ENCODE data around the gene MAN1A2. TPM values are rescaled to one million over a fixed set of nuclear protein-coding genes. Genes with fewer than 3 reads are reported as not detected.

Gene MAN1A2
- total RNA-seq, 1 experiment from 2014 or later: 38.1 TPM

DNA sequence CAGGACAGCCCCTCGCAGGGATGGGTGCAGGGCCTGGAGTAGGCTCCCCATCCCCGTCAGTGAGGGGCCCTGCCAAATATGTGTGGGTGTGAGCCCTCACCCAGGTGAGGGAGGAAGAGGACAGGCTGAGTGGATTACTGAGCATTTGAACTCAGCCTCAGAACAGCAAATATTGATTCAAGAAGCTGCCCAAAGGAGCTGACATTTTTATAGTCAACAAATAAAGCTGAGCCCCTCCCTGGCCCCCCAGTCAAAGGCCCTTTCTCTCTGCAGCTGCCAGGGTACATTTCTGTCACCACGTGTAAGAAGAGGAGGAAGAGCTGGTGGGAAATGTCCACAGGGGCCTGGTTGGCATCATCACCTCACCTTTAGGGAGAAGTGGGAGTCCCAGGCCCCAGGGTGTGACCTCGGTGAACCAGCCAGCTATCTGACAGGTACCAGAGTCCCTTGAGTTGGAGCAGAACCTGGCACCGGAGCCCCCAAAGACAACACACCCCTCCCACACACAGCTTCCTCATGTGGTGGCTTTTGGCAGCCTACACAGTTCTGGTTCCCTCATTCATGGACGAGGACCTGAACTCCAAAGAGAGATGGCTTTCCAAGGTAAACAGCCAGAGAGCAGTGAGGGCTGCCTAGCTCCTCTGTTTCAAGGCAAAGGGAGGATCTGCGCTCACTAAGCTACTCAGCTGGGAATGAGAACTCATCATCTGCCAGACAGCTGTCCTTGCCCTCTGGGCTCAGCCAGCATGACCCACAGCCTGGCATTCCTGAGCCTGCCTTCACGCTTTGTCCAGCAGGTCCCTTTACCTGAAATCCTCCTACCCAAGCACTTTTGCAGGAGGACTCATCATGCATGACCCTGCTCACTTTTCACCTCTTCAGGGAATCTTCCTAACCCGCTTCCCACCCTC lies 195.6 kb downstream of the MAN1A2 start:
- no TSS peak for BruUV-seq (replicated peaks)
- H3K9ac ChIP-seq (ENCODE audit: low read length): no peak overlapping the region
- no peaks in the 10 kb centered on the region for H4K20me1 ChIP-seq (ENCODE audit: insufficient read depth)
- H3K9me2 ChIP-seq (ENCODE audit: insufficient read depth): no peaks in the 10 kb centered on the region
- ChIA-PET POLR2A (no interaction called here), CTCF (interaction anchor here (0.6 kb wide), 1 partner anchor 192 kb away, joined by 3 read pairs; no protein-coding TSS in a partner anchor), RAD21 (ENCODE audit: low non-redundant PET in 1 of 2, low total read pairs in 2 of 2, uncharacterized antibody in 2 of 2, unreplicated experiment in 2 of 2) (no interaction called here)
- H2AFZ ChIP-seq (ENCODE audit: low read depth, low read length, poor library complexity, severe bottlenecking): no peak overlapping the region
- no peaks in the 10 kb centered on the region for H3K36me3 ChIP-seq (ENCODE audit: control insufficient read depth in 1 of 2, insufficient read depth in 2 of 2, low read length in 2 of 2)
- no peak overlapping the region for H3K27ac ChIP-seq (ENCODE audit: low read depth, low read length)
- DNase-seq (ENCODE audit: low read depth, low spot score) (no peak), ATAC-seq (no peak)
- H3K79me2 ChIP-seq (ENCODE audit: insufficient read depth, low read length): no peaks in the 10 kb centered on the region
- no peak overlapping the region for H3K4me2 ChIP-seq (ENCODE audit: low read length)
- intact Hi-C loops (cut with micrococcal nuclease): no loop called here
- TF ChIP-seq RAD21 (IDR thresholded peaks at IDR 0.05; ENCODE audit: low read depth) (no peak), ZFX (IDR thresholded peaks at IDR 0.05) (no peak), SIN3A (IDR thresholded peaks at IDR 0.05; ENCODE audit: low read depth) (no peak), ZNF274 (IDR thresholded peaks at IDR 0.05; ENCODE audit: low read depth, low read length) (no peak), TCF7L2 (IDR thresholded peaks at IDR 0.05; ENCODE audit: borderline replicate concordance, extremely low read depth, insufficient read depth, insufficient read length) (no peak), POLR2AphosphoS5 (IDR thresholded peaks at IDR 0.05; ENCODE audit: low read depth, low read length) (no peak), EGR1 (IDR thresholded peaks at IDR 0.05; ENCODE audit: low read depth) (no peak), JUND (IDR thresholded peaks at IDR 0.05) (no peak), EZH2phosphoT487 (IDR thresholded peaks at IDR 0.05; ENCODE audit: borderline replicate concordance) (no peak), YY1 (IDR thresholded peaks at IDR 0.05; ENCODE audit: extremely low read depth, insufficient replicate concordance, low read depth, low read length) (no peak), ELF1 (IDR thresholded peaks at IDR 0.05; ENCODE audit: borderline replicate concordance, low read depth) (no peak)
- TF ChIP-seq, protein P1, sequence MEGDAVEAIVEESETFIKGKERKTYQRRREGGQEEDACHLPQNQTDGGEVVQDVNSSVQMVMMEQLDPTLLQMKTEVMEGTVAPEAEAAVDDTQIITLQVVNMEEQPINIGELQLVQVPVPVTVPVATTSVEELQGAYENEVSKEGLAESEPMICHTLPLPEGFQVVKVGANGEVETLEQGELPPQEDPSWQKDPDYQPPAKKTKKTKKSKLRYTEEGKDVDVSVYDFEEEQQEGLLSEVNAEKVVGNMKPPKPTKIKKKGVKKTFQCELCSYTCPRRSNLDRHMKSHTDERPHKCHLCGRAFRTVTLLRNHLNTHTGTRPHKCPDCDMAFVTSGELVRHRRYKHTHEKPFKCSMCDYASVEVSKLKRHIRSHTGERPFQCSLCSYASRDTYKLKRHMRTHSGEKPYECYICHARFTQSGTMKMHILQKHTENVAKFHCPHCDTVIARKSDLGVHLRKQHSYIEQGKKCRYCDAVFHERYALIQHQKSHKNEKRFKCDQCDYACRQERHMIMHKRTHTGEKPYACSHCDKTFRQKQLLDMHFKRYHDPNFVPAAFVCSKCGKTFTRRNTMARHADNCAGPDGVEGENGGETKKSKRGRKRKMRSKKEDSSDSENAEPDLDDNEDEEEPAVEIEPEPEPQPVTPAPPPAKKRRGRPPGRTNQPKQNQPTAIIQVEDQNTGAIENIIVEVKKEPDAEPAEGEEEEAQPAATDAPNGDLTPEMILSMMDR (IDR thresholded peaks at IDR 0.05 in 2 of 3, conservative IDR thresholded peaks at IDR 0.05 in 1 of 3; ENCODE audit: borderline replicate concordance in 1 of 3, insufficient read depth in 1 of 3, low read depth in 2 of 3, low read length in 2 of 3): no peak
- no peaks in the 10 kb centered on the region for H3K9me3 ChIP-seq (ENCODE audit: control insufficient read depth in 1 of 2, insufficient read depth in 1 of 2, low read depth in 1 of 2, low read length in 2 of 2)
- H3K27me3 ChIP-seq (ENCODE audit: insufficient read depth, low read length): no peaks in the 10 kb centered on the region
- no peaks in the 10 kb centered on the region for H3K4me1 ChIP-seq (ENCODE audit: control insufficient read depth in 1 of 2, insufficient read depth in 2 of 2, low read length in 2 of 2)
- H3K4me3 ChIP-seq (replicated peaks in 1 of 2; ENCODE audit: low read depth in 1 of 2, low read length in 2 of 2): no peak overlapping the region

Measured in HCT116 (cell line).